Bronchial epithelial cell (primary cell): ENCODE data around the gene PDZK1IP1. TPM values are rescaled to one million over a fixed set of nuclear protein-coding genes. Genes with fewer than 3 reads are reported as not detected.

Source experiments
- DNase-seq: peaks from one replicate; pipeline ENCODE4 v3.0.0-alpha.2; 2010; ENCODE audit warnings: low read depth
- FAIRE-seq: peaks from 2 replicates; lab custom pipeline; 2011; peaks lifted over from hg19 to GRCh38; lab: Jason Lieb, UNC
- H3K27me3 ChIP-seq: 2 replicates; pipeline ENCODE4 v1.5.1; 2011; ENCODE audit warnings: low read length; ENCODE audit not compliant: control insufficient read depth, insufficient read depth
- H3K36me3 ChIP-seq: 2 replicates; pipeline ENCODE4 v1.5.1; 2011; ENCODE audit warnings: low read length; ENCODE audit not compliant: control insufficient read depth, insufficient read depth
- H3K4me3 ChIP-seq: 2 replicates; pipeline ENCODE4 v1.5.1; 2011; ENCODE audit warnings: mild to moderate bottlenecking, low read depth, low read length, control low read depth
- total RNA-seq: library from RNA; depleted of rRNA; stranded (reverse); fragments of >200 nt; gene quantifications from 2 replicates; pipeline ENCODE4 v1.2.1, GENCODE V29; 2014
- TF ChIP-seq, protein P1 (sequence below): IDR thresholded peaks from 2 replicates; pipeline ENCODE4 v1.5.1; 2011; ENCODE audit warnings: mild to moderate bottlenecking, moderate library complexity, low read length, control low read depth, inconsistent platforms; ENCODE audit not compliant: insufficient read depth, severe bottlenecking

Gene PDZK1IP1
- total RNA-seq, 1 donor from 2014 or later, result 0.26 TPM

DNA sequence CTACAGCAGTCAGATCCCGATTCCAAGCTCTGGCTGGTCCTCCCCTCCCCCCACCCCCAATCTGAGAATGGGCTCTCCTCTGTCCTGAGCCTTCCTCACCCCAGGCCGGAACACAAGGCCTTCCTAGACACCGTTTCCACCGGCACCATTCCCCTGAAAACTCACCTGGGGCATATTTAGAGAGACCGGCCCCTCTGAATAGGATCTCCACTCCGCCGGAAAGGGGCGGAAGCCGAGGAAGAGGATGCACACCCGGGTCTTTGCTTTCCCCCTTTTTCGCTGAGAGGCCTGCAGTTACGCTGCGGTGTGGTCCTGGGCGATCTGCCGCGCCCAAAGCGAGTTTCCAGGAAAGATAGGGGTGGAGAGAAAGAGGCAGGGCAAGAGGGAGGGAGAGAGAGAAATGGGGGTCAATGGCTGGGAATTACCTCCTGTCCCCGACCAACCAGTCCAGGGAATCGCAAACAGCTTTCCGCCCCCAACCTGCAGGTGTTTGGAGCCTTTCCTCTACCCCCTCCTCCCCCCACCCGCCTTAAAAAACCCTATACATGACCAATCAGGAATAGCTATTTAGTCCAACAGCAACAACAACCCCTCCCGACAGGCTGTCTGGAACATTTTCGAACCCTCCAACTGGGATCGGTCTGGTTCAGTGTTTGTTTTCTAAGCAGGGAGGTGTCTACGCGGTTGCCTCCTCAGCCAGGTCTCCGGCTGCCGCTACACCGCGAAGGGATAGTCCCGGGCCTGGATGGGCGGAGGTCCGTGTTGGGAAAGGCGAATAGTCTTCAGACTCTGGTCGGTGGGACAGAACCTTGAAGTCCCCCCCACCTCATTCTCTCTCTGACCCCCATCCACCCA is 39.4 kb upstream of the PDZK1IP1 start:
- DNase-seq (no peak), FAIRE-seq (no peak)
- Histone ChIP-seq H3K27me3 (peaks cover 78% of the 10 kb centered on the region), H3K36me3 (no peaks in the 10 kb centered on the region), H3K4me3 (no peak overlapping the region)
- TF ChIP-seq, protein P1, sequence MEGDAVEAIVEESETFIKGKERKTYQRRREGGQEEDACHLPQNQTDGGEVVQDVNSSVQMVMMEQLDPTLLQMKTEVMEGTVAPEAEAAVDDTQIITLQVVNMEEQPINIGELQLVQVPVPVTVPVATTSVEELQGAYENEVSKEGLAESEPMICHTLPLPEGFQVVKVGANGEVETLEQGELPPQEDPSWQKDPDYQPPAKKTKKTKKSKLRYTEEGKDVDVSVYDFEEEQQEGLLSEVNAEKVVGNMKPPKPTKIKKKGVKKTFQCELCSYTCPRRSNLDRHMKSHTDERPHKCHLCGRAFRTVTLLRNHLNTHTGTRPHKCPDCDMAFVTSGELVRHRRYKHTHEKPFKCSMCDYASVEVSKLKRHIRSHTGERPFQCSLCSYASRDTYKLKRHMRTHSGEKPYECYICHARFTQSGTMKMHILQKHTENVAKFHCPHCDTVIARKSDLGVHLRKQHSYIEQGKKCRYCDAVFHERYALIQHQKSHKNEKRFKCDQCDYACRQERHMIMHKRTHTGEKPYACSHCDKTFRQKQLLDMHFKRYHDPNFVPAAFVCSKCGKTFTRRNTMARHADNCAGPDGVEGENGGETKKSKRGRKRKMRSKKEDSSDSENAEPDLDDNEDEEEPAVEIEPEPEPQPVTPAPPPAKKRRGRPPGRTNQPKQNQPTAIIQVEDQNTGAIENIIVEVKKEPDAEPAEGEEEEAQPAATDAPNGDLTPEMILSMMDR, result no peak

DNA sequence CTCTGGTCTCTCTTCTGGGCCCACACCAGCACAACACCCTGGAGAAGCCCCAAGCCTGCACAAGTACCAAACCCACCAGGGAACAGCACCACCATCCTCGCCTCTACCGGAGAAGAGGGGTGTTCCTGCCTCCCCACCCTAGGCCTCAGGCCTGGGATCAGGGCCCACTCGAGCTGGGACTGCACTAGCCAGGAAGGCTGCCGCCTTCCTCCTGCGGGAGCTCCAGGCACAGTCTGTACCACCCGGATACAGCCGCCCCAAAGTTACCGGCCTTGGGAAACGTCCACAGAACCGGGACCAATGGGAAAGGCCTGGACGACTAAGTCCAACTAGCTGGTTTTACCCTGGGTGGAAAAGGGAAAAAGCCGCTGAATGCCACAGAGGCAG is 38.8 kb upstream of the PDZK1IP1 start:
- H3K27me3 ChIP-seq, result peaks cover 82% of the 10 kb centered on the region
- no peak for DNase-seq
- no peak for FAIRE-seq
- no peaks in the 10 kb centered on the region for H3K36me3 ChIP-seq
- H3K4me3 ChIP-seq, result no peak overlapping the region
- TF ChIP-seq, protein P1, result no peak

DNA sequence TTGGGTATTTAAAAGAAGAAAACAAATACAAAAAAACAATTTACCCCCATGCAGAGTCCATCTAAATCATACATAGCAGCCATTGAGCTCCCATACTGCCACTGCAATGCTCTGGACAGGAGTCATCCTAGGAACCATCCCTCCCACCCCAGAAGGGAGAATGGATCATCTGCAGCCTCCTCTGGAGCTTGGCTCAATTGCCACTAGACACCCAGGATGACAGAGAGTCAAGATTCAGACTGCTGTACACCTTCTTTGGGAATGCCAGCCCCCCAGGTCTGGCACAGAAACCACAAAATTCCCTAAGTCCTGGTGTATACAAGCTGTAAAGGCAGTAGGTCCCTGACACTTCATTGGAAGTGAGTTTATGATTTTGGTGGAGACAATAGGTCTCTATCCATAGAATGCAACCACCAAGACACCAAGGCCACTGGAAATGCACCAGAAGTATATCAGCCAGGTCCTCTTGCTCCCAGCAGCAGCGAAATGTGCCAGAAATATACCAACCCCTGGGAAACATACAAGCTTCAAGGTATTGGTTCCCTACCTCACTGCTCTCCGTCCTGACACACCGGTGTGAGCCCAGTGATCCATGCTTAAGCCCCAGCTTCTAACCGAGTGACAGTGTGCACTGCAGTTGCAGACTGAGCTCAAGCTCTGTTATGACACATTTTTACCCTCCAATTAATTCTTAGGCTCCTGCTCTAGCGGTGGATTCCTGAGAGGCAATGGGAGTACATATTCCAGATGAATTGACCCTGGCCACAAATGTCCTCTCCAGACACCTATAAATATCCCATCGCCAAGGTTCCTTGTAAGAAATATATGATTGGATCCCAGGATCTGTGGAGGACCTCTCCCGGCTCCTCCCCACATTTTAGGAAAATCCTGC is 37.8 kb upstream of the PDZK1IP1 start:
- Histone ChIP-seq H3K4me3 (no peak overlapping the region), H3K27me3 (peaks cover 84% of the 10 kb centered on the region), H3K36me3 (no peaks in the 10 kb centered on the region)
- TF ChIP-seq, protein P1, result no peak
- FAIRE-seq (no peak), DNase-seq (no peak)

DNA sequence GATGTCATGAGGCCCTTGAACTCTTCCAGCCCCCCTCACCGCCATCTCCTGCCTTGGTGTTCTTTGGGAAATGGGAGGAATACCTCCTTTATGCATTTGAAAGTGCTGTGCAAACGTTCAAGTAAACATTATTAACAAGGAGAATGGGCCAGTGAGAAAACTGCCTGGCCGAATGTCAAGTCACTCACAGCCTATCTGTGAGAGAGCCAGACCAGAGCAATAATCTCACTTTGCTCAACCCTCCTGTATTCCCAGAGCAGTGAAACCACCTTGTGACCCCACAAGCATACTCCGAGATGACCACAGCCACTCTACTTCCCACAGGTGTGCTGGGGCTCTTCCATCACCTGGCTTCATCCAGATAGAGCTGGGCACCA is 37.0 kb upstream of the PDZK1IP1 start:
- FAIRE-seq, result no peak
- peaks cover 80% of the 10 kb centered on the region for H3K27me3 ChIP-seq
- TF ChIP-seq, protein P1, result no peak

DNA sequence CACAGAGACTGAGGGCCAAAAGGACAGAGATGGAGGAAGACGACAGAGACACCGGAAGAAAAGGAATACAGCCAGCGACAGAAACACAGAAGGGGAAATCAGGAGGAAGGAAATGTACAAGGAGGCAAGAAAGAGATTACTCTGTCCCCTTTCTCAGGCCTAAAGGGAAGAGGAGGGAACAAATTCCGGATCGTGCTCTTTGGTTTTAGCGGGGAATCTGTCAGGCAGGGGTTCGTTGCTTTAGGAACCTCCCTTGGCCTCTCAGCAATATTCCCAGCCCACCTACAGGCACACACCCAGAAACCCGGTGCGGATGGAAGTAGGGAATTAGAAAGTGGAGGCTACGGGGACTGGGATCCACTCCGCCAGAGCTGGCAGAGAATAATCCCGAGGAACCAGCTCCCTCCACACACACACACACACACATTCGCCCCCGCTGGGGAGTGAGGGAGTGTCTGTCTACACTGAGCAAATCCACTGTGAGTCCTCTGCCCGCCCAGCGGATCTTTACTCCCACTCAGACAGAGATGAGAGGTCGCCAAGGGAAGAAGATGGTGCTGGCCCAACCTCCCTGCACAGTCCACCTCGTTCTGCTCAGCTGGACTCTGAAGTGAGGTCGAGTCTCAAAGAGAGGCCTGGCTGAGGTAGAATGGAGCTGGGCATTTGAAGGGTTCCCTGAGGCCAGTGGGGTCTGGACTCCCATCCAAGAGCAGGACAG is 36.4 kb upstream of the PDZK1IP1 start:
- FAIRE-seq (no peak), DNase-seq (no peak)
- TF ChIP-seq, protein P1, result no peak
- no peak overlapping the region for H3K4me3 ChIP-seq
- H3K27me3 ChIP-seq, result peaks cover 74% of the 10 kb centered on the region
- no peaks in the 10 kb centered on the region for H3K36me3 ChIP-seq

More for the DNA sequence above, 37.0 kb upstream of the PDZK1IP1 start:
- Histone ChIP-seq H3K36me3 (no peaks in the 10 kb centered on the region), H3K4me3 (no peak overlapping the region)
- DNase-seq, result no peak
